GM21576 (cell line): Measurements from ENCODE around the gene NEUROG1.

Source experiments
- ATAC-seq: cut with Tn5 transposase; IDR thresholded peaks from one replicate; pipeline ENCODE4 v1.9.1; 2021; ENCODE audit warnings: mild to moderate bottlenecking, moderate library complexity; ENCODE audit not compliant: unreplicated experiment

Gene NEUROG1, protein sequence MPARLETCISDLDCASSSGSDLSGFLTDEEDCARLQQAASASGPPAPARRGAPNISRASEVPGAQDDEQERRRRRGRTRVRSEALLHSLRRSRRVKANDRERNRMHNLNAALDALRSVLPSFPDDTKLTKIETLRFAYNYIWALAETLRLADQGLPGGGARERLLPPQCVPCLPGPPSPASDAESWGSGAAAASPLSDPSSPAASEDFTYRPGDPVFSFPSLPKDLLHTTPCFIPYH

GRCh38 chr5:135535820-135536801 lies at the start of gene NEUROG1:
Gene NEUROG1, minus strand, starts transcription at chr5:135535964. Its CDS starts 274 bp downstream, at chr5:135535690.
- no peak for ATAC-seq

DNA sequence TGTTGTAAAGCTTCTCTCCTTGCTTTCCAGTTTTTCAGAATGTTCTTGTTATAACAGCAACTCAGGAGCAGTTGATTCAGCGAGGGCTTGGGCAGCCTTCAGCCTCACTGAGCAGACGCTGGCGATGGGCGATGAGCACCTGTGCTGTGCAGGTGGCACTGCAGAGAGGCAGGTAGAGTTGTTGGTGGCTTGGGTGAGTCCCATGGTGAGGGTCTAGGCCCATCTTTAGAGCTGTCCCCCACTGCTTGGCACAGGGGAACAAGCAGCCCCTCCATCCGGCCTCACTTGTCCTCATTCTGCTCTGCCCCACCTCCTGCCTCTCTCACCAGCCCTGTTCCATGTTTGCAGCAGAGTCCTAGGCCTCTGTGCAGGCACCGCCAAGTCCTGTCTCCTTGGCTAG lies 49.2 kb upstream of the NEUROG1 start:
- ATAC-seq = no peak

- ATAC-seq = no peak
Observed at GRCh38 chr5:135584276-135584675, 48.5 kb upstream of the NEUROG1 start.

- ATAC-seq = no peak
Observed at GRCh38 chr5:135582099-135582781, 46.5 kb upstream of the NEUROG1 start.

DNA sequence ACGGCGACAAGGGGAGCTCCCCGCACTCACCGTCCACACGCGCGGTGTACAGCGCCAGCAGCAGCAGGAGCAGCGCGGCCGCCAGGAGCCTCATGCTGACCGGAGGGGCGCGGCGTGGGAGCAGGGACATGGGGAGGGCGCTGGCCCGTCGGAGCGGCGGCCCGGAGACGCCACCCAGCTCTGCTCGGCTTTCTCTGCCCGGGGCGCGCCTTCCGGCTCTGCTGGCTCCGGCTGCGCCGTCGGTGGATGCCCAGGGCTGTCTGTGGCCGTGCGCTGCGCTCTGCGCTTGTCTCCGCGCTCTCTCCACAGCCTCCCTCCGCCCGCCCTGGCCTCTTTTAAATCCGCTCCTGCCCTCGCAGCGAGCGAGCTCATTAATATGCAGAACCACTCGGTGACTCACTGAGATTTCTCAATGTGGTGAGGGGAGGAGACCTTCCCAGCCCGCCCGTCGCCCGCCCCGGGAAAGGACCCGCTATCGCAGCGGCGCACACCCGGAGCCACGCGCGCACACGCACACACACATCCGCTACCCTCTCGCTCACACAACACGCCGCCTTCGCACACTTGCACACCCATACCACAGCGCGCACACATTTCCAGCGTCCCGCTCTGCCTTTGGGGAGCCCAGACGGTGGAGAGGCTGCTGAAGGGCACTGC lies 43.0 kb upstream of the NEUROG1 start, which contains the start of gene CXCL14:
Gene CXCL14, minus strand, starts transcription at position 307 of the 657 bp plus-strand sequence. Its CDS starts 213 bp downstream, at position 94.
- no peak for ATAC-seq

DNA sequence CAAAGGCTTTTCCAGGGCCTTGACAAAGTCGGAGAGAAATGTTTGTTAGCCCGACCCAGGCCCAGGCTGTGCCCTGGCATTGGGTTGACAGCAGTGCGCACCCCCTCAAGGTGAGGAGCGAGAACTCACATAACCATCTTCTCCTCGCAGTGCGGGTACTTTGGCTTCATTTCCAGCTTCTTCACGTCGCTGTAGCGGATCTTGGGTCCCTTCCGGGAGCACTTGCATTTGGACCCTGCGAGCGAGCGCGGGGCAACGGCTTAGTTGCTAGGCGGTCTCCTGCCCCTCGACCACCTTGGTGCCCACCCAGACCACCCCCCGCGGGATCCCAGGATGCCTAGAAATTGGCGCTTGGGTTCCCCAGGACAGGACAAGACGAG lies 42.5 kb upstream of the NEUROG1 start:
- ATAC-seq = no peak

GRCh38 chr5:135577421-135577820 lies 41.7 kb upstream of the NEUROG1 start:
- ATAC-seq = no peak

DNA sequence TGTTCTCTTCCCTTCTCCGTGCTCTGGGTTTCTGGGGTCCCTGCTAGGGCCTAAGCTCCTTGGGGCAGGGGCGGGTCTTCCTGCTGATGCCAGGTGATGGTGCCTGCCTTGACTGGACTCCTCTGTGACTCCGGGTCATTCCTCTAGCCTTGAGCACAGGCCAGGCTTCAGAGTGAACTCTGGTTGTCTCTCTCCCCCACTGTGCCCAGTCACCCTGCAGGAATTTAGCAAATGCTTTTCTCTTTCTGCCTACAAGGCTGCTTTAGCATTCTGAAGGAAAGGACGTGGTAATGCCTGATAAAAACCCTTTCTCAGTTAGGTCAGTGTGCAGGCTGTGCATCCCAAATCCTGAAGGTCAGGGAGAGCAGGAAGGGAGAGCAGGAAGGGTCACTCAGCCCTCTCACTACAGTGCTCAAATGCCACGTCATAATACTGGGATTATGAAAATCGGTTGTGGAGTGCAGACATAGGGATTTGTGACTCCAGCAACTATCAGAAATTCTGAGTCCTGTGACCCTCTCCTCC lies 40.4 kb upstream of the NEUROG1 start:
- ATAC-seq = no peak

DNA sequence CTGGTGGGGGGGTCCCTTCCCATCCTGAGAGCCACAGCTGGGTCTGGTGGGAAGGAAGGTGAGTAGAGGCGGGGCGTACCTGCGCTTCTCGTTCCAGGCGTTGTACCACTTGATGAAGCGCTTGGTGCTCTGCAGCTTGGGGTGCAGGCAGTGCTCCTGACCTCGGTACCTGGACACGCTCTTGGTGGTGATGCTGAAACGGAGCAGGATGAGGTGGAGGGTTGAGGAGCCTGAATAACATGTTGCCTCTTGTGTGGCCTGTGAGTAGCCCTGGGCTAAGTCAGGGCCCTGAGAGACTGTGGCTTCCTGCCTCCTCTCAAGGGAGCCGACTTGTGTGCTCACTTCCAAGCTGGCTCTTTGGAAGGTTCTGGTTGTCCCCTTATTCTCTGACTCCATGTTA lies 38.7 kb upstream of the NEUROG1 start:
- no peak for ATAC-seq

DNA sequence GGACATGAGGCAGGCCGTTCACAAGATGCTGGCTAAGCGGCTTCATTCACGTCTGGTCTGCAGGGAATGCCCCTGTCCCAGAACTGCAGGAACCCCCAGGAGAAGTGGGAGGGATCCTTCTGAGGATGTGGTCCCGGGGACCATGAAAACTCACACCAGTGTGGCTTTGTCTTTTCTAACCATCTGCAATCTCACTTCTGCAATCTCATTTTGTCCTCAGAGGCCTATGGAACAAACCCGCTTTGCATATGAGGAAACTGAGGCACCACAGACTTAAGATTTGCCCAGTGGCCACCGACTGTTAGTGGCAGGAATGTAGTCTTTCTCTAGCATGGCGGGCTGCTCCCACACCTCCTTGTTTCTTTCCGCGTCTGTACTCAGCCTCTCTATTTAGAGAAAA lies 36.1 kb upstream of the NEUROG1 start:
- no peak for ATAC-seq

DNA sequence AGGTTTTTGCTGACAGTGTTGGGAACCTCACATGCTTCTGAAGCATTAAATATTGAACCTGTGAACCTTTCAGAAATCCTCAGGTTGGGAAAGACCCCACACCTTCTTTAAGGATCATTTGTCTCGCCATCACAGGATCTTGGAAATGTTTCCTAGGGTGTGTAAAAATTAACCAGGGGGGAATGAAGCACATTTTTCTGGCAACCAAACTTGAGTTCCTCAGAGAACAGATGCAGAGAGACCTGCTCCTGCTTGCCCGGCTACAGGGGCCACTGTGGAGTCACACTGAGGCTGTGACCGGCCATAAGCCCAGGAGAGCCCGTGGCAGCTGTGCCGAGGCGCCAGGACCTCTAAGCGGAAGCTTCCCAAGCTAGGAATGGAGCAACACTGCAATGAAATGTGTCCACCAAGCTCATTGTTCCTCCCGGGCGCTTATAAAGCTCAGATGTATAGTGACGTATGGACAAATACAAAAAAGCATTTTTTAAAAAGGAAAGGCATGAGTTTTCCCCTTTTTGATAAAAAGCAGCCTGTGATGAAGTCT lies 35.4 kb upstream of the NEUROG1 start:
- ATAC-seq = no peak

- ATAC-seq = no peak
Observed at GRCh38 chr5:135570453-135570764, 34.6 kb upstream of the NEUROG1 start.

- no peak for ATAC-seq
Observed at GRCh38 chr5:135569755-135570452, 34.1 kb upstream of the NEUROG1 start.

- ATAC-seq = no peak
Observed at GRCh38 chr5:135568923-135569360, 33.2 kb upstream of the NEUROG1 start.

- no peak for ATAC-seq
Observed at GRCh38 chr5:135568246-135568645, 32.5 kb upstream of the NEUROG1 start.

DNA sequence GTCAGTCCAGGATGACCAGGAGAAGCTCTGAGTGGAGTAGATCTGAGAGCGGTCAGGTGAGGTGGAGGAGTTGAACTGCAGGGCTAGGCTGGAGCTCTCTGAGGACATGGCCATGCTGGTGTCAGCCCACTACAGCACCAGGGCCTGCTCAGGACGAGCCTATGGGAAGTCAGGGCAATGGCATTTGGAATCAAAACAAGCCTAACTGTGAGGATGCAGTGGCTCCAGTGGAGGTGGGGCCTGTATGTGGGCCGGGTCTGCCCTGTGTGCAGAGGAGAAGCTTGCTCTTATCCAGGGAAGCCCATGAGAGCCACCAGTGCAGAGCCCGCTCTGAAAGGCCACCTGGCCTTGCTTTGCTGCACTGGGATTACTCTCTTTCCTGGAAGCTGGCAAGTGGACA lies 31.9 kb upstream of the NEUROG1 start:
- no peak for ATAC-seq

DNA sequence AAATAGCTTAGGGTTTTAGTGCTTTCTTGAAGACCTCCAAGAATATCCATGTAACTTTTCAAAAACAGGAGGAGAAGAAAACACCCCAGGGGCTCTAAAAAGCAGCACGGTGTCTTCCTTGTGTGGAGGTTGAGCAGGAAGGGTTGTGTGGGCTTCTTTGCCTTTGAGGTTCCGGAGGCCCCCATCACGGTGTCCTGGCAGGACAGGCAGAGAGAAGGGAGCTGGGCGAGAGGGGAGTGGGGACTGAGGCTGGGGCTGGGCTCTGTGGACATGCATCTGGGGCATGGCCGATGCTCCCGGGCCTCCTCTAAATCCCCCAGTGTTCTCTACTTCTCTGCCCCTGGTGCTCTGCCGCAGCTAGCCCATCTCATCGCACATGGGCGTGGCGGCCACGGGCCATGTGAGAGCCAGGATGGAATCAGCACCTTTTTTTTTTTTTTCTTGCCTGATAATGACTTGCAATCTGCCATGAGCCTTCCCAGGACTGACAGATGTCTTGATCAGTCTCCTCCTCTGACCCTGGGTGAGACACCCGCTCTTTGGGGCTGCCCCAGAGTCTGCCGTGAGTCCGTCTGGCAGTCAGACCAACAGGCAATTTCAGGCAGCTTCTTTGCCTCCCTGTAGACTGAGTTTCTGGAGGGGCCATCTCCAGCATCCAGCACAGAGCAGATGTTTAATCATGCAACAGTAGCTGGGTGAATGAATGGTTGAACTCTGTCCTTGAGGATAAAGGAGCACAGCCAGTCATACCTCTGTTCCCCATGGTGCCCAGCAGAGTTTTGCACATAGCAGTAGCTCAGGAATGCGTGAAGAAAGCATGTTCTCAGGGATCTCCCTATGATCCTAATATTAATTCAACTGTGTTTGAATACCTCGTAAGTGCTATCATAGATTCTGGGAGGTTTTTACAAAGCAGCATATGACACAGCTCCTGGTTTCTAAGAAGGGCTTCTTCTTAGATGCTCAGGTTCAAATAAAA lies 30.9 kb upstream of the NEUROG1 start:
- no peak for ATAC-seq

- peak; percentile 45 for ATAC-seq
Observed at GRCh38 chr5:135565725-135566421, 30.1 kb upstream of the NEUROG1 start.
